ENCODE data around the gene MYOF. TPM values are rescaled to one million over a fixed set of nuclear protein-coding genes. Genes with fewer than 3 reads are reported as not detected.

Gene MYOF
- polyA plus RNA-seq, 1 donor (not counting 4 experiments of a cell fraction or from before 2014, with no cell fraction given), result 232 TPM

DNA sequence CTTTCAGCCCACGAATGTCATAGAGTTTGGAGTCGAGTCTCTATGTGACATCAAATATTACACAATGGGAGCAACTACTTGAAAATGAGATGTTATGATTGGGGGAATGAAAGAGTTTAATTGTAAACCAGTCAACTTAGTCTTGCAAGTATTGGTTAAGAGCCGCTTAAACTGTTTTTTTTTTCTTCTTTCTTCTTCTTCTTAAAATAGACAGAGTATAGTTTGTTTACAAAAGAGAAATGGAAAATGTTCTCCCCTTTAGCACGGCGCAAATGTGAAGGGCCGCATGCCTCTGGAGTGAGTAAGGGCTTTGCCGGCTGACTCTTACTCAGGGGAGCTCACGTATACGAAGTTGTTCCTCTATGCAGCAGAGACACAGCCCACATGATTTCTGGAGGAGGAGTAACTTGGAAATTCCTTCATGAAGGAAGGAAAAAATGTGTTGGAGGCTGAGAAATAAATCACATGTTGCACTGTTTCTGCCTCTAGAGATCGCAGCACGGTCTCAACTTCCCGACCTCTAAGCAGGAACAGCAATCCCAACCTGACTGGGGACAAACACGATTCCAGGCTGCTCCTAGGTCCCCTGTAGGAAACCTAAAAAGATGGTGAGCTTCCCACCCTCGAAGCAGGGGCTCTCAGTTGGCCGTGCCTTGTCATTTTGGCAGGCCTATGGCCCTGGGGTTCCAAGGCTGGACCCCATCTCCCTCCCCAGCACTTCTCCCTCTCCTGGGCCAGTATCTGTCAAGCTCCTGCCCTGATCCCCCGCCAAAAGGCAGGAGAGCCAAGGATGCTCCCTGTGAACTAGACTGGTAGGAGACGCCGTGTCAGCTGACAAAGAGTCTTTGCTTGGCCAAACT lies 44.8 kb downstream of the MYOF start:
- Histone ChIP-seq H3K9me3 (ENCODE audit: control insufficient read depth, low read depth, low read length) (no peaks in the 10 kb centered on the region), H4K20me1 (ENCODE audit: control insufficient read depth, extremely low read depth, insufficient read depth, low read length) (no peaks in the 10 kb centered on the region), H3K27me3 (ENCODE audit: control insufficient read depth, extremely low read depth, insufficient read depth, low read length) (no peaks in the 10 kb centered on the region), H3K4me3 (ENCODE audit: control insufficient read depth in 2 of 3, extremely low read depth in 1 of 3, insufficient read depth in 2 of 3, low read depth in 1 of 3, low read length in 3 of 3) (peak overlapping the region in 1 of 3 experiments; percentile 36), H3K27ac (ENCODE audit: control insufficient read depth, insufficient read depth, low read length) (peak overlapping the region; percentile 97), H3K9ac (ENCODE audit: control insufficient read depth, extremely low read depth, insufficient read depth, low read length) (peak overlapping the region; percentile 84), H3K79me2 (ENCODE audit: control insufficient read depth, insufficient read depth, low read length) (peaks cover 62% of the 10 kb centered on the region), H3K9me1 (ENCODE audit: control insufficient read depth, extremely low read depth, insufficient read depth, low read length) (no peaks in the 10 kb centered on the region), H3K4me2 (ENCODE audit: control insufficient read depth, extremely low read depth, insufficient read depth, low read depth, low read length) (peak overlapping the region; percentile 71), H3K4me1 (ENCODE audit: control insufficient read depth, extremely low read depth, insufficient read depth, low read length) (peaks cover 70% of the 10 kb centered on the region), H3K36me3 (ENCODE audit: control insufficient read depth in 2 of 2, extremely low read depth in 1 of 2, insufficient read depth in 2 of 2, low read length in 2 of 2) (peaks cover 6 to 7% of the 10 kb centered on the region in 2 experiments), H2AFZ (ENCODE audit: control insufficient read depth, low read length) (no peak overlapping the region)
- no peak for DNase-seq (ENCODE audit: low read depth, low spot score)
- FAIRE-seq, result peak; percentile 83
- TF ChIP-seq EZH2 (IDR thresholded peaks at IDR 0.05; ENCODE audit: low read length), result no peak
- TF ChIP-seq, protein P1, sequence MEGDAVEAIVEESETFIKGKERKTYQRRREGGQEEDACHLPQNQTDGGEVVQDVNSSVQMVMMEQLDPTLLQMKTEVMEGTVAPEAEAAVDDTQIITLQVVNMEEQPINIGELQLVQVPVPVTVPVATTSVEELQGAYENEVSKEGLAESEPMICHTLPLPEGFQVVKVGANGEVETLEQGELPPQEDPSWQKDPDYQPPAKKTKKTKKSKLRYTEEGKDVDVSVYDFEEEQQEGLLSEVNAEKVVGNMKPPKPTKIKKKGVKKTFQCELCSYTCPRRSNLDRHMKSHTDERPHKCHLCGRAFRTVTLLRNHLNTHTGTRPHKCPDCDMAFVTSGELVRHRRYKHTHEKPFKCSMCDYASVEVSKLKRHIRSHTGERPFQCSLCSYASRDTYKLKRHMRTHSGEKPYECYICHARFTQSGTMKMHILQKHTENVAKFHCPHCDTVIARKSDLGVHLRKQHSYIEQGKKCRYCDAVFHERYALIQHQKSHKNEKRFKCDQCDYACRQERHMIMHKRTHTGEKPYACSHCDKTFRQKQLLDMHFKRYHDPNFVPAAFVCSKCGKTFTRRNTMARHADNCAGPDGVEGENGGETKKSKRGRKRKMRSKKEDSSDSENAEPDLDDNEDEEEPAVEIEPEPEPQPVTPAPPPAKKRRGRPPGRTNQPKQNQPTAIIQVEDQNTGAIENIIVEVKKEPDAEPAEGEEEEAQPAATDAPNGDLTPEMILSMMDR (optimal IDR thresholded peaks at IDR 0.05 in 1 of 3, IDR thresholded peaks at IDR 0.05 in 1 of 3, conservative IDR thresholded peaks at IDR 0.05 in 1 of 3; ENCODE audit: extremely low read depth in 1 of 3, insufficient read depth in 2 of 3, low read length in 3 of 3), result no peak
- dilution Hi-C loops (cut with MboI; ENCODE audit: extremely low pct_ligation_motif_present, low sequenced_read_pairs), result no loop called here

DNA sequence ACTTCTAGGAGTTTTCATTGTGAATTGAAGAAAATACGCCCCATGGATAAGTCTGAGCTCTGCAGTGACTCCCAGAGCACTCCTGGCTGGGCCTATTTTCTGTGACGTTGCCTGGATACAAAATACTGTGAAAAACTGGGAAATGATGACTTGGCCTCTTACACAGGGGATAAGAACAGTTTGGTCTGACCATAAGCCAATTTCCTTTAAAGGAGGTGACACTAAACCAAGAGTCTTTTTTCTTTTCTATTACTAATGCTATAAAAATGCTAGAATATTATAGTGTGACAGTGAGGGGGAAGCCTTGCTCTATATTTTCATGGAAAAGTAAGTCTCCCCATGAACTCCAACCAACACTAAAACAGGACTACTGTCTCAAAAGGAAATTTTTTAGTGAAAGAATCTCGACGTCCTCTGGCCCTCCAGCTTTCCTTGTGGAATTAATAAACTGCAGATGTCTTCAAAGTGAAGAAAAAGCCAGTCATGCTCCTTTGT lies 45.5 kb downstream of the MYOF start:
- H3K4me2 ChIP-seq (ENCODE audit: control insufficient read depth, extremely low read depth, insufficient read depth, low read depth, low read length), result peak overlapping the region; percentile 71
- peak overlapping the region in 1 of 3 experiments; percentile 30 for H3K4me3 ChIP-seq (ENCODE audit: control insufficient read depth in 2 of 3, extremely low read depth in 1 of 3, insufficient read depth in 2 of 3, low read depth in 1 of 3, low read length in 3 of 3)
- H3K27me3 ChIP-seq (ENCODE audit: control insufficient read depth, extremely low read depth, insufficient read depth, low read length), result no peaks in the 10 kb centered on the region
- peaks cover 64% of the 10 kb centered on the region for H3K79me2 ChIP-seq (ENCODE audit: control insufficient read depth, insufficient read depth, low read length)
- DNase-seq (ENCODE audit: low read depth, low spot score), result no peak
- H3K9me1 ChIP-seq (ENCODE audit: control insufficient read depth, extremely low read depth, insufficient read depth, low read length), result no peaks in the 10 kb centered on the region
- H4K20me1 ChIP-seq (ENCODE audit: control insufficient read depth, extremely low read depth, insufficient read depth, low read length), result no peaks in the 10 kb centered on the region
- peak overlapping the region; percentile 84 for H3K9ac ChIP-seq (ENCODE audit: control insufficient read depth, extremely low read depth, insufficient read depth, low read length)
- dilution Hi-C loops (cut with MboI; ENCODE audit: extremely low pct_ligation_motif_present, low sequenced_read_pairs), result no loop called here
- peak overlapping the region; percentile 97 for H3K27ac ChIP-seq (ENCODE audit: control insufficient read depth, insufficient read depth, low read length)
- no peak for FAIRE-seq
- peaks cover 63% of the 10 kb centered on the region for H3K4me1 ChIP-seq (ENCODE audit: control insufficient read depth, extremely low read depth, insufficient read depth, low read length)
- peaks cover 6% of the 10 kb centered on the region in 2 experiments for H3K36me3 ChIP-seq (ENCODE audit: control insufficient read depth in 2 of 2, extremely low read depth in 1 of 2, insufficient read depth in 2 of 2, low read length in 2 of 2)
- no peaks in the 10 kb centered on the region for H3K9me3 ChIP-seq (ENCODE audit: control insufficient read depth, low read depth, low read length)
- H2AFZ ChIP-seq (ENCODE audit: control insufficient read depth, low read length), result no peak overlapping the region
- TF ChIP-seq, protein P1 (optimal IDR thresholded peaks at IDR 0.05 in 1 of 3, IDR thresholded peaks at IDR 0.05 in 1 of 3, conservative IDR thresholded peaks at IDR 0.05 in 1 of 3; ENCODE audit: extremely low read depth in 1 of 3, insufficient read depth in 2 of 3, low read length in 3 of 3), result no peak
- no peak for TF ChIP-seq EZH2 (IDR thresholded peaks at IDR 0.05; ENCODE audit: low read length)
